ENCODE results near the gene ATP1A2.

DNA sequence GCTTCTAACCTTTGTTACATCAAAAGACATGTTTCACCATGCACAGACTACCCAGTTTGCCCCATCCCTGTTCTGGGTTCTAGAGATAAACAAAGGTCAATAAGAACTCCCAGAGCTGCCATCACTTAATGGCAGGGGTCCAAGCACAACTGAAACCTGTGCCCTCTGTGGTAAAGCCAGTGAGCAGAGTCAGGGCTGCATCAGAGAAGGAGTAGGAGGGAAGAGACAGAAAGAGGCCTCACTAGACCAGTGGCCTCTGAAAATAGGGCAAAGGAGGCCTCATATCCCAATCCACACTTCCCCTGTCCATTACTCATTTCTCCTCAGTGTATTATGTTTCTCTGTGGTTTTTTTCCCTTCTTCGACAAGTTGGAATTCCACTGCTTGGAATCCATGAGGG is 10.2 kb downstream of the ATP1A2 start:
- no peak for TF ChIP-seq POLR2AphosphoS5 (IDR thresholded peaks at IDR 0.05; ENCODE audit: low read depth, low read length)
- no peak for TF ChIP-seq POLR2A (IDR thresholded peaks at IDR 0.05; ENCODE audit: low read depth, low read length)
- TF ChIP-seq TAF1 (IDR thresholded peaks at IDR 0.05; ENCODE audit: borderline replicate concordance, low read depth, low read length), result no peak
